Skeletal muscle tissue (tissue), 4 donors: ENCODE data around the gene FXYD1. TPM values are rescaled to one million over a fixed set of nuclear protein-coding genes. Genes with fewer than 3 reads are reported as not detected.

Experiments used
- H3K27ac ChIP-seq: one replicate; pipeline ENCODE4 v1.7.0; 2013; ENCODE audit warnings: mild to moderate bottlenecking, low read depth, low read length, inconsistent platforms
- H3K27me3 ChIP-seq, 3 donors: one replicate each; pipeline ENCODE4 v1.7.0; 2013; ENCODE audit warnings: low read length in 3 of 3; ENCODE audit not compliant: control insufficient read depth in 3 of 3, insufficient read depth in 3 of 3
- H3K36me3 ChIP-seq, 3 donors: one replicate each; pipeline ENCODE4 v1.7.0; 2013; ENCODE audit warnings: low read length in 3 of 3; ENCODE audit not compliant: control insufficient read depth in 3 of 3, insufficient read depth in 3 of 3
- H3K4me1 ChIP-seq, 3 donors: one replicate each; pipeline ENCODE4 v1.7.0; 2013; ENCODE audit warnings: low read length in 3 of 3, mild to moderate bottlenecking in 3 of 3; ENCODE audit not compliant: control insufficient read depth in 3 of 3, insufficient read depth in 3 of 3
- H3K4me3 ChIP-seq, 3 donors: one replicate each; pipeline ENCODE4 v1.7.0; 2013; ENCODE audit warnings: low read length in 3 of 3
- H3K9ac ChIP-seq, 3 donors: one replicate each; pipeline ENCODE4 v1.7.0; 2013; ENCODE audit warnings: low read length in 3 of 3, mild to moderate bottlenecking in 3 of 3, moderate library complexity in 2 of 3, low read depth in 1 of 3
- H3K9me3 ChIP-seq, 3 donors: one replicate each; pipeline ENCODE4 v1.7.0; 2013; ENCODE audit warnings: low read length in 3 of 3; ENCODE audit not compliant: control insufficient read depth in 3 of 3
- total RNA-seq: library from RNA; depleted of rRNA; stranded (reverse); fragments of >200 nt; gene quantifications from one replicate; pipeline ENCODE4 v1.2.3, GENCODE V29; 2014
- donor health status: Osteomylitis.

The FXYD1 gene
- total RNA-seq, 1 donor from 2014 or later = 45.4 TPM

GRCh38 chr19:35156673-35157014, 18.0 kb downstream of the FXYD1 start:
- peaks cover 15 to 19% (median 16%) of the 10 kb centered on the region in 3 donors for H3K4me1 ChIP-seq
- H3K9ac ChIP-seq = no peak overlapping the region
- peaks cover 42 to 55% (median 53%) of the 10 kb centered on the region in 3 donors for H3K27me3 ChIP-seq
- peaks cover 0 to 5% (median 3%) of the 10 kb centered on the region in 3 donors for H3K9me3 ChIP-seq
- H3K36me3 ChIP-seq = peaks cover 2 to 10% (median 6%) of the 10 kb centered on the region in 3 donors
- no peak overlapping the region for H3K27ac ChIP-seq
- no peak overlapping the region for H3K4me3 ChIP-seq

- peaks cover 15 to 19% (median 16%) of the 10 kb centered on the region in 3 donors for H3K4me1 ChIP-seq
Observed at GRCh38 chr19:35157431-35157830, 18.8 kb downstream of the FXYD1 start.

GRCh38 chr19:35159606-35160005, 21.0 kb downstream of the FXYD1 start:
- Histone ChIP-seq H3K36me3 (peaks cover 10 to 15% (median 11%) of the 10 kb centered on the region in 3 donors), H3K27me3 (peaks cover 29 to 39% (median 35%) of the 10 kb centered on the region in 3 donors), H3K4me3 (no peak overlapping the region), H3K4me1 (peaks cover 7 to 11% (median 9%) of the 10 kb centered on the region in 3 donors), H3K27ac (no peak overlapping the region), H3K9me3 (peaks cover 0 to 18% (median 10%) of the 10 kb centered on the region in 3 donors), H3K9ac (no peak overlapping the region)

More at GRCh38 chr19:35157431-35157830, 18.8 kb downstream of the FXYD1 start:
- H3K4me3 ChIP-seq = no peak overlapping the region
- peaks cover 3 to 10% (median 10%) of the 10 kb centered on the region in 3 donors for H3K36me3 ChIP-seq
- no peak overlapping the region for H3K27ac ChIP-seq
- H3K9me3 ChIP-seq = peaks cover 0 to 10% (median 8%) of the 10 kb centered on the region in 3 donors
- H3K9ac ChIP-seq = no peak overlapping the region
- H3K27me3 ChIP-seq = peaks cover 42 to 55% (median 53%) of the 10 kb centered on the region in 3 donors

GRCh38 chr19:35160629-35161433, 22.2 kb downstream of the FXYD1 start:
- Histone ChIP-seq H3K27me3 (peaks cover 16 to 27% (median 22%) of the 10 kb centered on the region in 3 donors), H3K9ac (no peak overlapping the region), H3K27ac (no peak overlapping the region), H3K4me3 (no peak overlapping the region), H3K9me3 (peaks cover 1 to 20% (median 13%) of the 10 kb centered on the region in 3 donors), H3K36me3 (peaks cover 12 to 18% (median 15%) of the 10 kb centered on the region in 3 donors), H3K4me1 (peaks cover 0 to 2% (median 0%) of the 10 kb centered on the region in 3 donors)

GRCh38 chr19:35161434-35161743, 22.8 kb downstream of the FXYD1 start:
- peaks cover 18 to 20% (median 19%) of the 10 kb centered on the region in 3 donors for H3K36me3 ChIP-seq
- no peak overlapping the region for H3K4me3 ChIP-seq

GRCh38 chr19:35162471-35163326, 24.1 kb downstream of the FXYD1 start:
- Histone ChIP-seq H3K9ac (no peak overlapping the region), H3K27ac (no peak overlapping the region), H3K4me3 (no peak overlapping the region), H3K4me1 (no peaks in the 10 kb centered on the region), H3K9me3 (peaks cover 11 to 27% (median 16%) of the 10 kb centered on the region in 3 donors), H3K27me3 (peaks cover 4 to 8% (median 8%) of the 10 kb centered on the region in 3 donors), H3K36me3 (peaks cover 19 to 24% (median 22%) of the 10 kb centered on the region in 3 donors)

More at GRCh38 chr19:35161434-35161743, 22.8 kb downstream of the FXYD1 start:
- Histone ChIP-seq H3K27me3 (peaks cover 12 to 21% (median 20%) of the 10 kb centered on the region in 3 donors), H3K9me3 (peaks cover 7 to 23% (median 13%) of the 10 kb centered on the region in 3 donors), H3K27ac (no peak overlapping the region), H3K9ac (no peak overlapping the region), H3K4me1 (no peaks in the 10 kb centered on the region)

GRCh38 chr19:35164418-35164817, 25.8 kb downstream of the FXYD1 start:
- Histone ChIP-seq H3K9me3 (peaks cover 11 to 27% (median 16%) of the 10 kb centered on the region in 3 donors), H3K9ac (no peak overlapping the region), H3K27me3 (peaks cover 0 to 3% (median 0%) of the 10 kb centered on the region in 3 donors), H3K36me3 (peaks cover 19 to 22% (median 20%) of the 10 kb centered on the region in 3 donors), H3K27ac (no peak overlapping the region), H3K4me1 (no peaks in the 10 kb centered on the region), H3K4me3 (no peak overlapping the region)

GRCh38 chr19:35165200-35166058, 26.8 kb downstream of the FXYD1 start:
- peaks cover 17 to 22% (median 19%) of the 10 kb centered on the region in 3 donors for H3K36me3 ChIP-seq
- H3K4me3 ChIP-seq = no peak overlapping the region
- no peak overlapping the region for H3K9ac ChIP-seq
- H3K27ac ChIP-seq = no peak overlapping the region
- H3K9me3 ChIP-seq = peaks cover 11 to 27% (median 16%) of the 10 kb centered on the region in 3 donors
- no peaks in the 10 kb centered on the region for H3K4me1 ChIP-seq
- H3K27me3 ChIP-seq = no peaks in the 10 kb centered on the region
